Upper lobe of left lung (tissue), 4 donors: ENCODE measurements around the gene CKM.

Source experiments
- POLR2A ChIP-seq, 4 donors: fragments of 450-650 bp; IDR thresholded peaks; one replicate each; pipeline ENCODE4 v1.5.1; 2016 to 2017; ENCODE audit warnings: antibody characterized with exemption in 4 of 4, mild to moderate bottlenecking in 2 of 4
- POLR2AphosphoS5 ChIP-seq, 2 donors: sonication (generic); formaldehyde crosslinking; IDR thresholded peaks; one replicate each; pipeline ENCODE4 v1.5.1; 2017; ENCODE audit warnings: antibody characterized with exemption in 2 of 2
- TF ChIP-seq, protein P1 (sequence below), 6 experiments: fragments of 450-650 bp in 4 of 6; fragments of 200-600 bp in 2 of 6; sonication (generic) in 2 of 6; IDR thresholded peaks; one replicate each; pipeline ENCODE4 v1.5.1; 2016 to 2019; ENCODE audit warnings: antibody characterized with exemption in 6 of 6

DNA sequence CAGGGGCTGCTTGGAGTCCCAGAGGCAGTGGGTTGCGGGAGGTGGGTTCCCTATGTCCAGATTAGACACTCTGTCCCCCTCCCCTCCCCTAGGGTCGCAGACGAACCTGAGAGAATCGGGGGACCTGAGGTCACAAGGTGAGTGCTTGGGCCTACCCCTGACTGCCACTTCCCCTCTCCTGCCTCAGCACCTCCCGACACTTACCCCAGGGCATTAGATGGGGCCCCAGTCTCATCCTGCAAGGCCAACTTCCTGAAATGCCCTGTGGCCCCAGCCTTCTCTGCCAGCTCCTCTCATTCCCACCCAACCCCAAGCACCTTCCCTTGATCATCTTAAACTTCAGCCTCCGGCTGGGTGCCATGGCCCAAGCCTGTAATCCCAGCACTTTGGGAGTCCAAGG lies 23.0 kb downstream of the CKM start:
- TF ChIP-seq, protein P1, sequence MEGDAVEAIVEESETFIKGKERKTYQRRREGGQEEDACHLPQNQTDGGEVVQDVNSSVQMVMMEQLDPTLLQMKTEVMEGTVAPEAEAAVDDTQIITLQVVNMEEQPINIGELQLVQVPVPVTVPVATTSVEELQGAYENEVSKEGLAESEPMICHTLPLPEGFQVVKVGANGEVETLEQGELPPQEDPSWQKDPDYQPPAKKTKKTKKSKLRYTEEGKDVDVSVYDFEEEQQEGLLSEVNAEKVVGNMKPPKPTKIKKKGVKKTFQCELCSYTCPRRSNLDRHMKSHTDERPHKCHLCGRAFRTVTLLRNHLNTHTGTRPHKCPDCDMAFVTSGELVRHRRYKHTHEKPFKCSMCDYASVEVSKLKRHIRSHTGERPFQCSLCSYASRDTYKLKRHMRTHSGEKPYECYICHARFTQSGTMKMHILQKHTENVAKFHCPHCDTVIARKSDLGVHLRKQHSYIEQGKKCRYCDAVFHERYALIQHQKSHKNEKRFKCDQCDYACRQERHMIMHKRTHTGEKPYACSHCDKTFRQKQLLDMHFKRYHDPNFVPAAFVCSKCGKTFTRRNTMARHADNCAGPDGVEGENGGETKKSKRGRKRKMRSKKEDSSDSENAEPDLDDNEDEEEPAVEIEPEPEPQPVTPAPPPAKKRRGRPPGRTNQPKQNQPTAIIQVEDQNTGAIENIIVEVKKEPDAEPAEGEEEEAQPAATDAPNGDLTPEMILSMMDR (IDR thresholded peaks at IDR 0.05): no peak
- TF ChIP-seq POLR2A (IDR thresholded peaks at IDR 0.05) (no peak), POLR2AphosphoS5 (IDR thresholded peaks at IDR 0.05) (no peak)
